Glutamatergic neuron (in vitro differentiated cells): ENCODE results near the gene GALNT2. TPM values are rescaled to one million over a fixed set of nuclear protein-coding genes. Genes with fewer than 3 reads are reported as not detected.

Experiments
- DNase-seq: peaks from one replicate; pipeline ENCODE4 v3.0.0; 2022
- H3K27ac Mint-ChIP-seq: one replicate; pipeline ENCODE4 v1.8.0; 2020; ENCODE audit warnings: mild to moderate bottlenecking, mixed read lengths, inconsistent platforms; ENCODE audit not compliant: unreplicated experiment
- H3K27me3 Mint-ChIP-seq: one replicate; pipeline ENCODE4 v1.8.0; 2020; ENCODE audit warnings: mild to moderate bottlenecking, moderate library complexity, mixed read lengths, inconsistent platforms; ENCODE audit not compliant: unreplicated experiment
- H3K36me3 Mint-ChIP-seq: one replicate; pipeline ENCODE4 v1.8.0; 2020; ENCODE audit warnings: mild to moderate bottlenecking, mixed read lengths, inconsistent platforms; ENCODE audit not compliant: unreplicated experiment
- H3K4me1 Mint-ChIP-seq: one replicate; pipeline ENCODE4 v1.8.0; 2020; ENCODE audit warnings: mild to moderate bottlenecking, low read depth, mixed read lengths, inconsistent platforms; ENCODE audit not compliant: unreplicated experiment
- H3K4me3 Mint-ChIP-seq: one replicate; pipeline ENCODE4 v1.8.0; 2020; ENCODE audit warnings: mild to moderate bottlenecking, mixed read lengths, inconsistent platforms; ENCODE audit not compliant: unreplicated experiment
- H3K9me3 Mint-ChIP-seq: one replicate; pipeline ENCODE4 v1.8.0; 2020; ENCODE audit warnings: mild to moderate bottlenecking, moderate library complexity, mixed read lengths, inconsistent platforms; ENCODE audit not compliant: unreplicated experiment
- CTCF ChIP-seq: fragments of 200-600 bp; sonication (generic); IDR thresholded peaks from one replicate; pipeline ENCODE4 v1.5.0; 2021; ENCODE audit not compliant: partially characterized antibody, unreplicated experiment
- total RNA-seq: library from RNA; stranded (reverse); fragmentation: NEBNext Ultra II Directional; extraction: Animal tissue kit (Norgen Biotek cat#: 25700); gene quantifications from one replicate; pipeline ENCODE4 v1.2.1, GENCODE V29; 2021; ENCODE audit not compliant: unreplicated experiment

GALNT2 gene
- total RNA-seq, 1 donor from 2014 or later = 35.2 TPM

- H3K9me3 Mint-ChIP-seq = no peaks in the 10 kb centered on the region
- H3K27ac Mint-ChIP-seq = no peak overlapping the region
- peaks cover 3% of the 10 kb centered on the region for H3K27me3 Mint-ChIP-seq
- peaks cover 9% of the 10 kb centered on the region for H3K36me3 Mint-ChIP-seq
- no peak overlapping the region for H3K4me3 Mint-ChIP-seq
- no peaks in the 10 kb centered on the region for H3K4me1 Mint-ChIP-seq
- no peak for TF ChIP-seq CTCF
- DNase-seq = no peak
Measured at GRCh38 chr1:230049731-230050130, 17.3 kb upstream of the GALNT2 start.

GRCh38 chr1:230050973-230051735 lies 15.9 kb upstream of the GALNT2 start:
- no peaks in the 10 kb centered on the region for H3K4me1 Mint-ChIP-seq
- H3K36me3 Mint-ChIP-seq = peaks cover 6% of the 10 kb centered on the region
- no peak overlapping the region for H3K27ac Mint-ChIP-seq
- H3K4me3 Mint-ChIP-seq = no peak overlapping the region
- no peak for DNase-seq
- peaks cover 3% of the 10 kb centered on the region for H3K27me3 Mint-ChIP-seq
- TF ChIP-seq CTCF = no peak
- no peaks in the 10 kb centered on the region for H3K9me3 Mint-ChIP-seq

GRCh38 chr1:230052018-230052417 lies 15.0 kb upstream of the GALNT2 start:
- TF ChIP-seq CTCF = no peak
- H3K4me1 Mint-ChIP-seq = no peaks in the 10 kb centered on the region
- no peak overlapping the region for H3K4me3 Mint-ChIP-seq
- peaks cover 3% of the 10 kb centered on the region for H3K27me3 Mint-ChIP-seq
- no peaks in the 10 kb centered on the region for H3K9me3 Mint-ChIP-seq
- H3K36me3 Mint-ChIP-seq = peaks cover 6% of the 10 kb centered on the region
- no peak overlapping the region for H3K27ac Mint-ChIP-seq
- no peak for DNase-seq

GRCh38 chr1:230052665-230053064 lies 14.4 kb upstream of the GALNT2 start:
- Mint-ChIP-seq H3K36me3 (peaks cover 6% of the 10 kb centered on the region), H3K4me1 (no peaks in the 10 kb centered on the region), H3K9me3 (no peaks in the 10 kb centered on the region), H3K27ac (no peak overlapping the region), H3K4me3 (no peak overlapping the region), H3K27me3 (peaks cover 3% of the 10 kb centered on the region)
- TF ChIP-seq CTCF = no peak
- no peak for DNase-seq

- H3K27me3 Mint-ChIP-seq = no peaks in the 10 kb centered on the region
- H3K4me1 Mint-ChIP-seq = peaks cover 1% of the 10 kb centered on the region
- DNase-seq = no peak
- no peaks in the 10 kb centered on the region for H3K9me3 Mint-ChIP-seq
- H3K4me3 Mint-ChIP-seq = no peak overlapping the region
- no peak overlapping the region for H3K27ac Mint-ChIP-seq
- peaks cover 6% of the 10 kb centered on the region for H3K36me3 Mint-ChIP-seq
- TF ChIP-seq CTCF = no peak
Measured at GRCh38 chr1:230054092-230054749, 12.8 kb upstream of the GALNT2 start.
